Ishikawa (cell line): ENCODE measurements around the gene LRBA.

Source experiments
- CEBPB ChIP-seq: IDR thresholded peaks from 2 replicates; pipeline ENCODE4 v1.6.1; 2012
- CREB1 ChIP-seq: IDR thresholded peaks from 2 replicates; pipeline ENCODE4 v1.6.1; 2012; ENCODE audit warnings: low read depth
- EGR1 ChIP-seq: IDR thresholded peaks from 2 replicates; pipeline ENCODE4 v1.6.1; 2012
- EP300 ChIP-seq: IDR thresholded peaks from 2 replicates; pipeline ENCODE4 v1.6.1; 2012; ENCODE audit warnings: borderline replicate concordance
- FOXM1 ChIP-seq: IDR thresholded peaks from 2 replicates; pipeline ENCODE4 v1.6.1; 2012; ENCODE audit warnings: low read depth, borderline replicate concordance
- NFIC ChIP-seq: IDR thresholded peaks from 2 replicates; pipeline ENCODE4 v1.6.1; 2012
- RAD21 ChIP-seq: IDR thresholded peaks from 2 replicates; pipeline ENCODE4 v1.6.1; 2012; ENCODE audit warnings: low read depth
- REST ChIP-seq: IDR thresholded peaks from 2 replicates; pipeline ENCODE4 v1.6.1; 2012; ENCODE audit warnings: low read depth, mild to moderate bottlenecking
- TAF1 ChIP-seq: IDR thresholded peaks from 2 replicates; pipeline ENCODE4 v1.6.1; 2012; ENCODE audit warnings: low read depth, mild to moderate bottlenecking
- TCF12 ChIP-seq: IDR thresholded peaks from 2 replicates; pipeline ENCODE4 v1.6.1; 2012; ENCODE audit warnings: low read depth
- TEAD4 ChIP-seq: IDR thresholded peaks from 2 replicates; pipeline ENCODE4 v1.6.1; 2012
- YY1 ChIP-seq: IDR thresholded peaks from 2 replicates; pipeline ENCODE4 v1.6.1; 2012; ENCODE audit warnings: low read depth
- ZBTB7A ChIP-seq: IDR thresholded peaks from 2 replicates; pipeline ENCODE4 v1.6.1; 2012; ENCODE audit warnings: low read depth
- TF ChIP-seq, protein P1 (sequence below): IDR thresholded peaks from 2 replicates; pipeline ENCODE4 v1.6.1; 2012
- TF ChIP-seq, protein P2 (sequence below): IDR thresholded peaks from 2 replicates; pipeline ENCODE4 v1.6.1; 2012

LRBA gene

DNA sequence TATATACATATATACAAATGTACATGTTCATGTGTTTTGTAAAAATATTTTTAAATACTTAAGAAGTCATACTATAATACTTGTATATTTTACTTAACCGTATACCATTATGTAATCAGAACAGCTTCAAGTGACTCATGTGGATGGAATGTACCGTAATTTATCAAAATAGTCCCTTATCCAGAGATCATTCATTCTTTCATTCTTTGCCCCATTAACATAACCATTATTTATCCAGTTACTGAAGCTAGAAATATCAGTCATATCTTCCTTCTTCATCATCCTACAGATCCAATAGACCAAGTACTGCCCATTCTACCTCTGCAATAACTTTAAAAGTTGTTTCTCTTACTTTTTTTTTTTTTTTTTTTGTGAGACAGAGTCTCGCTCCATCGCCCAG lies 268.9 kb downstream of the LRBA start:
- peak; percentile 56 for TF ChIP-seq TEAD4
- no peak for TF ChIP-seq ZBTB7A
- TF ChIP-seq CREB1, result no peak

- no peak for TF ChIP-seq YY1
- no peak for TF ChIP-seq NFIC
- no peak for TF ChIP-seq EGR1
- TF ChIP-seq CREB1, result no peak
- TF ChIP-seq REST, result no peak
- no peak for TF ChIP-seq TCF12
- TF ChIP-seq, protein P1, sequence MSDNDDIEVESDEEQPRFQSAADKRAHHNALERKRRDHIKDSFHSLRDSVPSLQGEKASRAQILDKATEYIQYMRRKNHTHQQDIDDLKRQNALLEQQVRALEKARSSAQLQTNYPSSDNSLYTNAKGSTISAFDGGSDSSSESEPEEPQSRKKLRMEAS, result no peak
- no peak for TF ChIP-seq FOXM1
- TF ChIP-seq RAD21, result no peak
- no peak for TF ChIP-seq TAF1
- no peak for TF ChIP-seq ZBTB7A
- TF ChIP-seq CEBPB, result no peak
- TF ChIP-seq EP300, result no peak
- TF ChIP-seq TEAD4, result no peak
- TF ChIP-seq, protein P2, sequence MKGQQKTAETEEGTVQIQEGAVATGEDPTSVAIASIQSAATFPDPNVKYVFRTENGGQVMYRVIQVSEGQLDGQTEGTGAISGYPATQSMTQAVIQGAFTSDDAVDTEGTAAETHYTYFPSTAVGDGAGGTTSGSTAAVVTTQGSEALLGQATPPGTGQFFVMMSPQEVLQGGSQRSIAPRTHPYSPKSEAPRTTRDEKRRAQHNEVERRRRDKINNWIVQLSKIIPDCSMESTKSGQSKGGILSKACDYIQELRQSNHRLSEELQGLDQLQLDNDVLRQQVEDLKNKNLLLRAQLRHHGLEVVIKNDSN, result no peak
Observed at GRCh38 chr4:150744570-150744969, 270.5 kb downstream of the LRBA start.

GRCh38 chr4:150743564-150744342 lies 271.3 kb downstream of the LRBA start:
- TF ChIP-seq CREB1 (no peak), ZBTB7A (no peak), TCF12 (no peak), NFIC (no peak), FOXM1 (no peak), TEAD4 (no peak), EP300 (no peak), EGR1 (no peak), TAF1 (no peak)

- TF ChIP-seq, protein P1, result no peak
- TF ChIP-seq ZBTB7A (no peak), CREB1 (no peak), REST (no peak), TCF12 (no peak), RAD21 (no peak), FOXM1 (no peak), TEAD4 (no peak), CEBPB (no peak)
Observed at GRCh38 chr4:150739591-150739990, 275.5 kb downstream of the LRBA start.

GRCh38 chr4:150725957-150726523 lies 289.0 kb downstream of the LRBA start:
- TF ChIP-seq YY1 (no peak), TEAD4 (no peak), REST (no peak), ZBTB7A (no peak), CREB1 (no peak), FOXM1 (no peak), TAF1 (no peak), NFIC (no peak), RAD21 (no peak), EGR1 (no peak), CEBPB (no peak), TCF12 (no peak), EP300 (no peak)
- TF ChIP-seq, protein P2, result no peak
- TF ChIP-seq, protein P1, result no peak
